ENCODE results near the gene PXK.

DNA sequence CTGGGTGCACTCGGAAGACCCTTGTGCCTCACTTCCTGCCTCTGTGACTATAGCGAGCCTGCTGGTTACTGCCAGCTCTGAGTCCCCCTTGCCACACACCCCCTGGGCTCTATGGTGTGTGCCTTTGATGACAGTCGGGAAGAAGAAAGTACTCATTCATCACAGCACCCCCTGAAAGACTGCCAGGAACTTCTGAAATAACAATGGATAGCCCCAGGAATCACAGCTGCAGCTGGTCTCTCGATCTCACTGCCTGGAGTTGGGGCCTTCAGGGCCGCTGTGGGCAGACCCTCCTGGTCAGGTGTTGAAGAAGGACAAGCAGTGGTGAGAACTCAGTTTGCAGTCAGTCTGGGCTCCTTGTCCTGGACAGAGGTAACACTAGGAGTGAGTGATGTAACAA is 36.4 kb upstream of the PXK start:
- TF ChIP-seq, protein P1, sequence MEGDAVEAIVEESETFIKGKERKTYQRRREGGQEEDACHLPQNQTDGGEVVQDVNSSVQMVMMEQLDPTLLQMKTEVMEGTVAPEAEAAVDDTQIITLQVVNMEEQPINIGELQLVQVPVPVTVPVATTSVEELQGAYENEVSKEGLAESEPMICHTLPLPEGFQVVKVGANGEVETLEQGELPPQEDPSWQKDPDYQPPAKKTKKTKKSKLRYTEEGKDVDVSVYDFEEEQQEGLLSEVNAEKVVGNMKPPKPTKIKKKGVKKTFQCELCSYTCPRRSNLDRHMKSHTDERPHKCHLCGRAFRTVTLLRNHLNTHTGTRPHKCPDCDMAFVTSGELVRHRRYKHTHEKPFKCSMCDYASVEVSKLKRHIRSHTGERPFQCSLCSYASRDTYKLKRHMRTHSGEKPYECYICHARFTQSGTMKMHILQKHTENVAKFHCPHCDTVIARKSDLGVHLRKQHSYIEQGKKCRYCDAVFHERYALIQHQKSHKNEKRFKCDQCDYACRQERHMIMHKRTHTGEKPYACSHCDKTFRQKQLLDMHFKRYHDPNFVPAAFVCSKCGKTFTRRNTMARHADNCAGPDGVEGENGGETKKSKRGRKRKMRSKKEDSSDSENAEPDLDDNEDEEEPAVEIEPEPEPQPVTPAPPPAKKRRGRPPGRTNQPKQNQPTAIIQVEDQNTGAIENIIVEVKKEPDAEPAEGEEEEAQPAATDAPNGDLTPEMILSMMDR (IDR thresholded peaks at IDR 0.05; ENCODE audit: low read length): no peak
- no peak for TF ChIP-seq EZH2phosphoT487 (IDR thresholded peaks at IDR 0.05; ENCODE audit: low read length)
- no peak for TF ChIP-seq EZH2 (optimal IDR thresholded peaks at IDR 0.05; ENCODE audit: low read depth, low read length)
